OCI-LY1 (cell line): ENCODE results near the gene FLT3.
A peak's percentile ranks its signal among the peaks of the same experiment; 100 is the strongest.
"Not testable (repeated sequence)": the region's sequence is repeated elsewhere in the genome, so short reads cannot be mapped to it uniquely, and the experiment has no call there.

Source experiments
- H2AFZ ChIP-seq: fragments of 200-600 bp; sonication (generic), shearing (Covaris generic); 2 replicates; pipeline ENCODE4 v1.6.0; 2014; ENCODE audit warnings: antibody characterized with exemption, mild to moderate bottlenecking, low read length
- H3F3A ChIP-seq: fragments of 200-600 bp; sonication (generic), shearing (Covaris generic); 2 replicates; pipeline ENCODE4 v1.6.0; 2014; ENCODE audit warnings: mild to moderate bottlenecking, antibody characterized with exemption, low read length, moderate library complexity; ENCODE audit not compliant: insufficient read depth
- H3K27ac ChIP-seq: fragments of 200-600 bp; sonication (generic); 2 replicates; pipeline ENCODE4 v1.5.1; 2014; ENCODE audit warnings: low read length, mixed run types, mild to moderate bottlenecking, low read depth; ENCODE audit not compliant: poor library complexity, severe bottlenecking
- H3K27me3 ChIP-seq: fragments of 200-600 bp; sonication (generic); 2 replicates; pipeline ENCODE4 v1.6.0; 2014; ENCODE audit warnings: antibody characterized with exemption, mild to moderate bottlenecking, low read length, moderate library complexity; ENCODE audit not compliant: insufficient read depth
- H3K36me3 ChIP-seq: fragments of 200-600 bp; sonication (generic); 2 replicates; pipeline ENCODE4 v1.6.1; 2014; ENCODE audit warnings: mild to moderate bottlenecking, antibody characterized with exemption, low read length, moderate library complexity, mixed read lengths; ENCODE audit not compliant: insufficient read depth
- H3K4me1 ChIP-seq: fragments of 200-600 bp; sonication (generic); 2 replicates; pipeline ENCODE4 v1.5.1; 2014; ENCODE audit warnings: mild to moderate bottlenecking, low read length, moderate library complexity; ENCODE audit not compliant: insufficient read depth, severe bottlenecking
- H3K4me2 ChIP-seq: fragments of 200-600 bp; sonication (generic), shearing (Covaris generic); 2 replicates; pipeline ENCODE4 v1.6.1; 2014; ENCODE audit warnings: low read length
- H3K4me3 ChIP-seq: fragments of 200-600 bp; sonication (generic); 2 replicates; pipeline ENCODE4 v1.5.1; 2014; ENCODE audit warnings: low read length, low read depth, mild to moderate bottlenecking, mixed read lengths; ENCODE audit not compliant: poor library complexity, severe bottlenecking
- H3K79me2 ChIP-seq: fragments of 200-600 bp; shearing (Covaris generic); 2 replicates; pipeline ENCODE4 v1.6.1; 2016; ENCODE audit warnings: mixed run types, low read length, mixed read lengths; ENCODE audit not compliant: insufficient read depth
- H3K9ac ChIP-seq: fragments of 200-600 bp; sonication (generic), shearing (Covaris generic); 2 replicates; pipeline ENCODE4 v1.6.1; 2014; ENCODE audit warnings: mild to moderate bottlenecking, low read length, mixed read lengths
- H3K9me2 ChIP-seq: fragments of 200-600 bp; sonication (generic), shearing (Covaris generic); 2 replicates; pipeline ENCODE4 v1.6.1; 2014; ENCODE audit warnings: low read depth, mild to moderate bottlenecking, low read length, mixed read lengths
- H3K9me3 ChIP-seq: fragments of 200-600 bp; shearing (Covaris generic); 2 replicates; pipeline ENCODE4 v1.6.1; 2014; ENCODE audit warnings: low read length, mixed read lengths
- H4K20me1 ChIP-seq: fragments of 200-600 bp; sonication (generic), shearing (Covaris generic); 2 replicates; pipeline ENCODE4 v1.6.0; 2016; ENCODE audit warnings: mild to moderate bottlenecking, low read length; ENCODE audit not compliant: insufficient read depth
- EZH2 ChIP-seq: fragments of 200-600 bp; sonication (generic), shearing (Covaris generic); IDR thresholded peaks from 2 replicates; pipeline ENCODE4 v1.8.0; 2017; ENCODE audit warnings: borderline replicate concordance, mixed run types, mild to moderate bottlenecking, antibody characterized with exemption, low read length, moderate library complexity, mixed read lengths
- TF ChIP-seq, protein P1 (sequence below): fragments of 200-600 bp; sonication (generic), shearing (Covaris generic); IDR thresholded peaks from 2 replicates; pipeline ENCODE4 v1.5.1; 2017; ENCODE audit warnings: mild to moderate bottlenecking, antibody characterized with exemption, low read length, moderate library complexity, mixed read lengths

Gene FLT3

DNA sequence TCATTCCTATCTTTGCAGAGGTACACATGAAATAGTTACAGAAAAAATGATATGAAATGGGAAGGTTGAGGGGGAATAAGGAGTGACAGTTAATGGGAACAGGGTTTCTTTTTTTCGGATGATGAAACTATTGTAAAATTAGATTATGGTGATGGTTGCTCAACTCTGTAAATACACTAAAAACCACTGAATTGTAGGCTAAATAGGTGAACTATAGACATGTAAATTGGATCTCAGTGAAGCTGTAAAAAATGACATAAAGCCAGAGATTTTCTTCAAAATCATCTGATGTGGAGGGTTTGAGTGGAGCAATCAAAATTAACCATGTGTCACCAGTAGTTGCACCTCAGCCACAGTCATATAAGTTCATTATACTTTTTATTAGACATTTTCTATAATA lies 6.6 kb upstream of the FLT3 start:
- Histone ChIP-seq H3K27me3 (no peaks in the 10 kb centered on the region), H3K4me3 (no peak overlapping the region), H3K27ac (no peak overlapping the region), H3K4me2 (no peak overlapping the region), H3F3A (no peaks in the 10 kb centered on the region), H3K79me2 (no peaks in the 10 kb centered on the region), H3K9ac (no peak overlapping the region), H2AFZ (no peak overlapping the region), H3K4me1 (no peaks in the 10 kb centered on the region), H4K20me1 (no peaks in the 10 kb centered on the region), H3K9me3 (no peaks in the 10 kb centered on the region), H3K36me3 (no peaks in the 10 kb centered on the region), H3K9me2 (no peaks in the 10 kb centered on the region)
- TF ChIP-seq, protein P1, sequence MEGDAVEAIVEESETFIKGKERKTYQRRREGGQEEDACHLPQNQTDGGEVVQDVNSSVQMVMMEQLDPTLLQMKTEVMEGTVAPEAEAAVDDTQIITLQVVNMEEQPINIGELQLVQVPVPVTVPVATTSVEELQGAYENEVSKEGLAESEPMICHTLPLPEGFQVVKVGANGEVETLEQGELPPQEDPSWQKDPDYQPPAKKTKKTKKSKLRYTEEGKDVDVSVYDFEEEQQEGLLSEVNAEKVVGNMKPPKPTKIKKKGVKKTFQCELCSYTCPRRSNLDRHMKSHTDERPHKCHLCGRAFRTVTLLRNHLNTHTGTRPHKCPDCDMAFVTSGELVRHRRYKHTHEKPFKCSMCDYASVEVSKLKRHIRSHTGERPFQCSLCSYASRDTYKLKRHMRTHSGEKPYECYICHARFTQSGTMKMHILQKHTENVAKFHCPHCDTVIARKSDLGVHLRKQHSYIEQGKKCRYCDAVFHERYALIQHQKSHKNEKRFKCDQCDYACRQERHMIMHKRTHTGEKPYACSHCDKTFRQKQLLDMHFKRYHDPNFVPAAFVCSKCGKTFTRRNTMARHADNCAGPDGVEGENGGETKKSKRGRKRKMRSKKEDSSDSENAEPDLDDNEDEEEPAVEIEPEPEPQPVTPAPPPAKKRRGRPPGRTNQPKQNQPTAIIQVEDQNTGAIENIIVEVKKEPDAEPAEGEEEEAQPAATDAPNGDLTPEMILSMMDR = no peak
- no peak for TF ChIP-seq EZH2

GRCh38 chr13:28101886-28102285 lies 1.5 kb upstream of the FLT3 start:
- not testable (repeated sequence) for H3K4me2 ChIP-seq, H3F3A ChIP-seq, H3K36me3 ChIP-seq, H3K79me2 ChIP-seq, H3K9me3 ChIP-seq, H2AFZ ChIP-seq, H3K9ac ChIP-seq, H4K20me1 ChIP-seq, H3K4me1 ChIP-seq, H3K9me2 ChIP-seq, H3K27me3 ChIP-seq, H3K27ac ChIP-seq, H3K4me3 ChIP-seq

- Histone ChIP-seq H3K9me3 (no peaks in the 10 kb centered on the region), H3K4me2 (peak overlapping the region; percentile 32; the same call in 1 of the 2 replicates), H3K4me1 (no peaks in the 10 kb centered on the region), H3K79me2 (no peaks in the 10 kb centered on the region), H3K27me3 (peaks cover 9% of the 10 kb centered on the region; the same call in 1 of the 2 replicates), H3K36me3 (no peaks in the 10 kb centered on the region), H4K20me1 (no peaks in the 10 kb centered on the region), H3K9ac (no peak overlapping the region), H2AFZ (no peak overlapping the region), H3K27ac (no peak overlapping the region), H3K9me2 (no peaks in the 10 kb centered on the region), H3K4me3 (peak overlapping the region; percentile 21), H3F3A (no peaks in the 10 kb centered on the region)
- no peak for TF ChIP-seq EZH2
- TF ChIP-seq, protein P1 = no peak
These were observed 803 bp downstream of the FLT3 start for GRCh38 chr13:28099396-28100149.

DNA sequence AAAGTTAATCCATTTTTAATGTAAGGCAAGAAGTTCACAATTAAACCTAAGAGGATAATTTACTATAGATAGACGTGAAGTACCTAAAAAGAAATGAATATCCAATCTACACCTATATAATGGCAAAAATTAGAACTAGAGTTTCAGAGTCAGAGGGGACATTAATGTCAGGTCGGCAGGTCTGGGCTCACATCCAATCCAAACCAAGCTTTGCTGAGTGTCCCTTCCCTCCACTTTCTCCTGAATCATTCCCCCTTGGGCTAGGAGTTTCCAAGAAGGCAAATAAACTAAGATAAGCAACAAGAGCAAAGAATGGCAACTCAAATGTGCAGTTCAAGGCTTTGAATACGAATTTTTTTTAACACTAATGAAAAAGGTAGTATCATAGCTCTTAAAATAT lies 2.9 kb downstream of the FLT3 start:
- H3K27ac ChIP-seq = no peak overlapping the region
- H3K9me3 ChIP-seq = no peaks in the 10 kb centered on the region
- no peak overlapping the region for H3K9ac ChIP-seq
- no peak overlapping the region for H3K4me3 ChIP-seq
- H4K20me1 ChIP-seq = no peaks in the 10 kb centered on the region
- no peaks in the 10 kb centered on the region for H3K4me1 ChIP-seq
- TF ChIP-seq EZH2 = no peak
- TF ChIP-seq, protein P1 = no peak
- no peak overlapping the region for H3K4me2 ChIP-seq
- peaks cover 9% of the 10 kb centered on the region; the same call in 1 of the 2 replicates for H3K27me3 ChIP-seq
- no peaks in the 10 kb centered on the region for H3K9me2 ChIP-seq
- no peaks in the 10 kb centered on the region for H3K36me3 ChIP-seq
- no peaks in the 10 kb centered on the region for H3F3A ChIP-seq
- no peaks in the 10 kb centered on the region for H3K79me2 ChIP-seq
- no peak overlapping the region for H2AFZ ChIP-seq
